Osteoblast (primary cell): Measurements from ENCODE around the gene LIPN. TPM values are rescaled to one million over a fixed set of nuclear protein-coding genes. Genes with fewer than 3 reads are reported as not detected.

ENCODE experiments used
- DNase-seq: peaks from one replicate; pipeline ENCODE4 v3.0.0; 2011; ENCODE audit warnings: low spot score, mixed read lengths; ENCODE audit not compliant: insufficient read length; ENCODE audit errors: missing footprints
- H2AFZ ChIP-seq: 2 replicates; pipeline ENCODE4 v1.6.0; 2011; ENCODE audit warnings: mild to moderate bottlenecking, low read length
- H3K27ac ChIP-seq: 2 replicates; pipeline ENCODE4 v1.5.1; 2011; ENCODE audit warnings: mild to moderate bottlenecking, low read depth, low read length, moderate library complexity
- H3K27me3 ChIP-seq: 2 replicates; pipeline ENCODE4 v1.6.0; 2012; ENCODE audit warnings: mild to moderate bottlenecking, control low read depth, inconsistent platforms, low read length, moderate library complexity; ENCODE audit not compliant: insufficient read depth
- H3K36me3 ChIP-seq: 2 replicates; pipeline ENCODE4 v1.5.1; 2011; ENCODE audit warnings: mild to moderate bottlenecking, low read length, control low read depth, moderate library complexity; ENCODE audit not compliant: insufficient read depth
- H3K4me1 ChIP-seq: 2 replicates; pipeline ENCODE4 v1.5.1; 2011; ENCODE audit warnings: mild to moderate bottlenecking, low read length, control low read depth, moderate library complexity; ENCODE audit not compliant: insufficient read depth
- H3K4me2 ChIP-seq: 2 replicates; pipeline ENCODE4 v1.6.0; 2011; ENCODE audit warnings: mild to moderate bottlenecking, low read length; ENCODE audit not compliant: insufficient read depth
- H3K4me3 ChIP-seq: fragments of 200-600 bp; sonication (generic); 3 replicates; pipeline ENCODE4 v1.5.1; 2012; ENCODE audit warnings: mild to moderate bottlenecking, low read length, inconsistent platforms; ENCODE audit not compliant: insufficient read depth
- H3K79me2 ChIP-seq: 2 replicates; pipeline ENCODE4 v1.6.0; 2012; ENCODE audit warnings: mild to moderate bottlenecking, low read length, control low read depth, inconsistent platforms; ENCODE audit not compliant: insufficient read depth
- H3K9me3 ChIP-seq: 2 replicates; pipeline ENCODE4 v1.5.1; 2011; ENCODE audit warnings: low read depth, low read length, control low read depth
- H4K20me1 ChIP-seq: 2 replicates; pipeline ENCODE4 v1.6.0; 2012; ENCODE audit warnings: mild to moderate bottlenecking, low read length, control low read depth; ENCODE audit not compliant: insufficient read depth
- CTCF ChIP-seq: IDR thresholded peaks from 2 replicates; pipeline ENCODE4 v1.5.1; 2011; ENCODE audit warnings: mild to moderate bottlenecking, low read depth, low read length, moderate library complexity; ENCODE audit errors: extremely low read depth
- total RNA-seq: library from RNA; depleted of rRNA; stranded (reverse); fragments of >200 nt; gene quantifications from 2 replicates; pipeline ENCODE4 v1.2.3, GENCODE V29; 2012

LIPN gene
- total RNA-seq, 1 donor: not detected

GRCh38 chr10:88804083-88804812, 44.4 kb downstream of the LIPN start:
- Histone ChIP-seq H3K79me2 (no peaks in the 10 kb centered on the region), H3K4me1 (peaks cover 17% of the 10 kb centered on the region), H2AFZ (no peak overlapping the region), H4K20me1 (no peaks in the 10 kb centered on the region), H3K9me3 (no peaks in the 10 kb centered on the region), H3K27me3 (no peaks in the 10 kb centered on the region), H3K36me3 (no peaks in the 10 kb centered on the region), H3K4me2 (no peak overlapping the region), H3K4me3 (no peak overlapping the region), H3K27ac (no peak overlapping the region)
- no peak for TF ChIP-seq CTCF
- no peak for DNase-seq

GRCh38 chr10:88805361-88805760, 45.5 kb downstream of the LIPN start:
- no peak for DNase-seq
- Histone ChIP-seq H3K27me3 (no peaks in the 10 kb centered on the region), H2AFZ (no peak overlapping the region)

GRCh38 chr10:88805924-88806323, 46.1 kb downstream of the LIPN start:
- TF ChIP-seq CTCF: no peak
- no peaks in the 10 kb centered on the region for H3K36me3 ChIP-seq

More at GRCh38 chr10:88805361-88805760, 45.5 kb downstream of the LIPN start:
- no peaks in the 10 kb centered on the region for H3K9me3 ChIP-seq
- H3K4me3 ChIP-seq: no peak overlapping the region
- no peak overlapping the region for H3K4me2 ChIP-seq
- H3K27ac ChIP-seq: peak overlapping the region; percentile 63
- H3K79me2 ChIP-seq: no peaks in the 10 kb centered on the region
- peaks cover 16% of the 10 kb centered on the region for H3K4me1 ChIP-seq
- no peaks in the 10 kb centered on the region for H3K36me3 ChIP-seq
- H4K20me1 ChIP-seq: no peaks in the 10 kb centered on the region
- TF ChIP-seq CTCF: no peak

GRCh38 chr10:88809621-88810020, 49.8 kb downstream of the LIPN start:
- peaks cover 15% of the 10 kb centered on the region for H3K4me1 ChIP-seq
- H4K20me1 ChIP-seq: no peaks in the 10 kb centered on the region
- no peak overlapping the region for H3K4me2 ChIP-seq
- peaks cover 7% of the 10 kb centered on the region for H3K27me3 ChIP-seq
- no peak overlapping the region for H3K4me3 ChIP-seq
- no peaks in the 10 kb centered on the region for H3K9me3 ChIP-seq
- no peaks in the 10 kb centered on the region for H3K79me2 ChIP-seq
- H3K27ac ChIP-seq: no peak overlapping the region
- H2AFZ ChIP-seq: no peak overlapping the region
- no peak for DNase-seq
- H3K36me3 ChIP-seq: no peaks in the 10 kb centered on the region
- TF ChIP-seq CTCF: no peak

More at GRCh38 chr10:88805924-88806323, 46.1 kb downstream of the LIPN start:
- H2AFZ ChIP-seq: peak overlapping the region; percentile 73
- no peaks in the 10 kb centered on the region for H4K20me1 ChIP-seq
- no peaks in the 10 kb centered on the region for H3K9me3 ChIP-seq
- no peak overlapping the region for H3K4me3 ChIP-seq
- no peaks in the 10 kb centered on the region for H3K79me2 ChIP-seq
- no peak for DNase-seq
- peak overlapping the region; percentile 63 for H3K27ac ChIP-seq
- H3K4me1 ChIP-seq: peaks cover 15% of the 10 kb centered on the region
- no peak overlapping the region for H3K4me2 ChIP-seq
- H3K27me3 ChIP-seq: no peaks in the 10 kb centered on the region
